BE2C (cell line): Measurements from ENCODE around the gene GALR3.
A peak's percentile ranks its signal among the peaks of the same experiment; 100 is the strongest.

ENCODE experiments used
- DNase-seq: peaks from one replicate; pipeline ENCODE4 v3.0.0-alpha.2; 2020
- H3K27me3 ChIP-seq: fragments of 250-450 bp; sonication (Bioruptor Pico); 2 replicates; pipeline ENCODE4 v1.5.1; 2020; ENCODE audit warnings: mild to moderate bottlenecking
- H3K36me3 ChIP-seq: fragments of 250-450 bp; sonication (Bioruptor Pico); 2 replicates; pipeline ENCODE4 v1.5.1; 2020; ENCODE audit warnings: mild to moderate bottlenecking
- H3K4me1 ChIP-seq: fragments of 250-450 bp; sonication (Bioruptor Pico); 2 replicates; pipeline ENCODE4 v1.5.1; 2020
- H3K4me3 ChIP-seq: 2 replicates; pipeline ENCODE4 v1.5.1; 2011; ENCODE audit warnings: low read depth, low read length
- H3K9me3 ChIP-seq: fragments of 250-450 bp; sonication (Bioruptor Pico); 2 replicates; pipeline ENCODE4 v1.5.1; 2020
- CTCF ChIP-seq: IDR thresholded peaks from 2 replicates; pipeline ENCODE4 v1.5.1; 2012; ENCODE audit warnings: mild to moderate bottlenecking, low read depth, low read length

The GALR3 gene

GRCh38 chr22:37802310-37803194, 20.6 kb upstream of the GALR3 start:
- TF ChIP-seq CTCF: no peak
- DNase-seq: peak; percentile 78
- H3K36me3 ChIP-seq: no peaks in the 10 kb centered on the region
- peak overlapping the region; percentile 75 for H3K4me3 ChIP-seq
- H3K4me1 ChIP-seq: peaks cover 4% of the 10 kb centered on the region; the same call in 1 of the 2 replicates
- no peaks in the 10 kb centered on the region for H3K9me3 ChIP-seq
- no peaks in the 10 kb centered on the region for H3K27me3 ChIP-seq

- H3K4me3 ChIP-seq: peak overlapping the region; percentile 75
- H3K27me3 ChIP-seq: no peaks in the 10 kb centered on the region
- no peaks in the 10 kb centered on the region for H3K9me3 ChIP-seq
- no peaks in the 10 kb centered on the region for H3K36me3 ChIP-seq
- H3K4me1 ChIP-seq: peaks cover 4% of the 10 kb centered on the region; the same call in 1 of the 2 replicates
- TF ChIP-seq CTCF: no peak
- DNase-seq: no peak
Observed at GRCh38 chr22:37803195-37803638, 20.0 kb upstream of the GALR3 start.

DNA sequence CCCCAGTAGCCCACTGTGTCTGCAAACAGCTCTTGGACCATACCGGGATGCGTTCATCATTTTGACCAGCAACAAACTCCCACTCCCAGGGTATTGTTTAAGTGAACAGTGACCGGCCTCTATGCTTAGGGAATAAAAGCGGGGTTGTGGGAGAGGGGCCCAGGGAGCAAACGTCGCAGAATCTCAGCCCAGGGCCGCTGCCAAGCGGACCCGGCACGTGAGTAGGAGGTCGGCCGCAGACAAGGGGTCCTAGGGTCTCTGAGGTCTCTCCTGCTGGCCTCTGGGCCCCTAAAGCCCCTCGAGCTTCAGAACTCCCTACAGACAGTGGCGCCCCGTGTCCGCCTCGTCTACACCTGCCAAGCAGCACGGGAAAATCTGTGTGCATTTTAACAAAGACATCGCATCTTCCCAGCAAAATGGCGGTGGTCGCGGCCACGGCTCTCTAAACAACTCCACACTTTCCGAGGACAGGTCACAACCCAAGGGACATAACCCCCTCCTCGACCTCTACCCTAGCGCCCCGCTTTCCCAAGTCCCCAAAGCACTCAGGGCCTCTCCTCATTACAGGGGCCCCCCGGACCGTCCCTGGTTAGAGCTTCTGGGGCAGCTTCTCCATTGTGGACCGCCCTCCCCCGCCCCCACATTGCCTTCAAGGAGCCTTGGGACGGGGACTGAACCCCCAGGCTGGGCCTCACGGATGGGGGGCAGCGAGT, 19.4 kb upstream of the GALR3 start:
- Histone ChIP-seq H3K4me1 (peaks cover 4% of the 10 kb centered on the region; the same call in 1 of the 2 replicates), H3K4me3 (peak overlapping the region; percentile 96), H3K36me3 (no peaks in the 10 kb centered on the region), H3K27me3 (no peaks in the 10 kb centered on the region), H3K9me3 (no peaks in the 10 kb centered on the region)
- DNase-seq: no peak
- TF ChIP-seq CTCF: no peak

- no peak for TF ChIP-seq CTCF
- DNase-seq: no peak
- peaks cover 4% of the 10 kb centered on the region; the same call in 1 of the 2 replicates for H3K4me1 ChIP-seq
- H3K27me3 ChIP-seq: no peaks in the 10 kb centered on the region
- peak overlapping the region; percentile 96 for H3K4me3 ChIP-seq
- no peaks in the 10 kb centered on the region for H3K9me3 ChIP-seq
- no peaks in the 10 kb centered on the region for H3K36me3 ChIP-seq
Observed at GRCh38 chr22:37804352-37804880, 18.8 kb upstream of the GALR3 start.

- Histone ChIP-seq H3K36me3 (no peaks in the 10 kb centered on the region), H3K4me1 (peaks cover 4% of the 10 kb centered on the region; the same call in 1 of the 2 replicates), H3K27me3 (no peaks in the 10 kb centered on the region)
Observed at GRCh38 chr22:37804881-37805809, 18.0 kb upstream of the GALR3 start.

More at GRCh38 chr22:37804881-37805809, 18.0 kb upstream of the GALR3 start:
- no peak for TF ChIP-seq CTCF
- H3K4me3 ChIP-seq: peak overlapping the region; percentile 96
- DNase-seq: peak; percentile 93
- no peaks in the 10 kb centered on the region for H3K9me3 ChIP-seq
